ENCODE data around the gene AKAP8L.

AKAP8L gene

DNA sequence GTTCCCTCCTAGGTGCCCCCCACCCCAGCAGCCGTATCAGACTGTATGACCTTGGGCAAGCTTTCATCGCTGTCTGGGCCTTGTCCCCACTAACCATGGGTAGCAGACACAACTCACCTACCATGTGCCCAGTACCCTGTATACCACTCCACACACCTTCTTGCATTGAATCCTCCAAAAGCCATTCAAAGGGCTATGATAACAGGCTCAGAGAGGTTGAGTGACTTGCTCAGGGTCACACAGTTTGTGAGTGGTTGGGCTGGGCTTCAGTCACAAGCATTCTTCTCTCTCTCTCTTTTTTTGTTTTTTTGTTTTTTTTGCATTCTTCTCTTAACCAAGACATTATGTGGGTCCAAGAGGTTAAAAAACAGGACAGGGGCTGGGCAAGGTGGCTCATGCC lies 42.9 kb upstream of the AKAP8L start:
- no peak overlapping the region for H3K27ac ChIP-seq
- TF ChIP-seq, protein P1, sequence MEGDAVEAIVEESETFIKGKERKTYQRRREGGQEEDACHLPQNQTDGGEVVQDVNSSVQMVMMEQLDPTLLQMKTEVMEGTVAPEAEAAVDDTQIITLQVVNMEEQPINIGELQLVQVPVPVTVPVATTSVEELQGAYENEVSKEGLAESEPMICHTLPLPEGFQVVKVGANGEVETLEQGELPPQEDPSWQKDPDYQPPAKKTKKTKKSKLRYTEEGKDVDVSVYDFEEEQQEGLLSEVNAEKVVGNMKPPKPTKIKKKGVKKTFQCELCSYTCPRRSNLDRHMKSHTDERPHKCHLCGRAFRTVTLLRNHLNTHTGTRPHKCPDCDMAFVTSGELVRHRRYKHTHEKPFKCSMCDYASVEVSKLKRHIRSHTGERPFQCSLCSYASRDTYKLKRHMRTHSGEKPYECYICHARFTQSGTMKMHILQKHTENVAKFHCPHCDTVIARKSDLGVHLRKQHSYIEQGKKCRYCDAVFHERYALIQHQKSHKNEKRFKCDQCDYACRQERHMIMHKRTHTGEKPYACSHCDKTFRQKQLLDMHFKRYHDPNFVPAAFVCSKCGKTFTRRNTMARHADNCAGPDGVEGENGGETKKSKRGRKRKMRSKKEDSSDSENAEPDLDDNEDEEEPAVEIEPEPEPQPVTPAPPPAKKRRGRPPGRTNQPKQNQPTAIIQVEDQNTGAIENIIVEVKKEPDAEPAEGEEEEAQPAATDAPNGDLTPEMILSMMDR (IDR thresholded peaks at IDR 0.05) = no peak

DNA sequence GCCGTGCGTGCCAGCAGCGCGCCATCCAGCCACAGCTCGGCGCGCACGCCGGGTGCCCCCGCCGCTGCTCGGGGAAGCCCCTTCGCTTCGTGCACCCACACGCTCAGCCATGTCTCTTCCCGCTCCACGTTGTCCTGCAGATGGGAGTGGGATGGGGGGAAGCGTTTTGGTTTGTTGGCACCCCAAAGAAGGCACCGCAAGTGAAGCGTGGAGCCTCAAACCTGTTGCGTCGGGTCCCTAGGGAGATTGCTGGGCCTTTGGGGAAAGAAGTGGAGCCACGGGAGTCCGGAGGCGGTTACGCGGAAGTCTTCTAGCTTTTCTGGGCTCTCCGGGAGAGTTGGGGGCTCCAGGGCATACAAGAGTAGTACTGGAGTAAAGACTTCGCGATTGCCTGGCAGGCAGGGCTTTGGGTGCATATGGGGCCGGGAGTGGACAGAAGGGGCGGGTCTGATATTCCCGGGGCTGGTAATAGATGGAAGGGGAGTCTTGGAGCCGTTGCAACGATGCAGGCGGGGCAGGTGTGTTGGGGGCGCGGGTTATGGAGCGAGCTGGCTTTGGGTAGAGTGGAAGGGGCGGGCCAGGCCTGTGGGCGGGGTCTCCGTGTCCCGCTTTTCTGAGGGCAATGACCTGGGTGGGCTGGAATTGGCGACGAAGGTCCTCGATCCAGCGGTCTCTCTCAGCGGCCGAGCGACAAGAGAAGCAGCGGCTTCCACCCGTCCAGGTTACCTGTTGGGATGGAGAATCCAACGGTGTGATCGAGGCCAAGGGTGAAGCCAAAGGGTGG lies 39.1 kb upstream of the AKAP8L start:
- no peak for DNase-seq (ENCODE audit: low spot score)
- H3K4me3 ChIP-seq = peak overlapping the region; percentile 58
- H3K27ac ChIP-seq = no peak overlapping the region
- TF ChIP-seq, protein P1 (IDR thresholded peaks at IDR 0.05) = no peak

More for the DNA sequence above, 42.9 kb upstream of the AKAP8L start:
- DNase-seq (ENCODE audit: low spot score) = no peak
- no peak overlapping the region for H3K4me3 ChIP-seq

DNA sequence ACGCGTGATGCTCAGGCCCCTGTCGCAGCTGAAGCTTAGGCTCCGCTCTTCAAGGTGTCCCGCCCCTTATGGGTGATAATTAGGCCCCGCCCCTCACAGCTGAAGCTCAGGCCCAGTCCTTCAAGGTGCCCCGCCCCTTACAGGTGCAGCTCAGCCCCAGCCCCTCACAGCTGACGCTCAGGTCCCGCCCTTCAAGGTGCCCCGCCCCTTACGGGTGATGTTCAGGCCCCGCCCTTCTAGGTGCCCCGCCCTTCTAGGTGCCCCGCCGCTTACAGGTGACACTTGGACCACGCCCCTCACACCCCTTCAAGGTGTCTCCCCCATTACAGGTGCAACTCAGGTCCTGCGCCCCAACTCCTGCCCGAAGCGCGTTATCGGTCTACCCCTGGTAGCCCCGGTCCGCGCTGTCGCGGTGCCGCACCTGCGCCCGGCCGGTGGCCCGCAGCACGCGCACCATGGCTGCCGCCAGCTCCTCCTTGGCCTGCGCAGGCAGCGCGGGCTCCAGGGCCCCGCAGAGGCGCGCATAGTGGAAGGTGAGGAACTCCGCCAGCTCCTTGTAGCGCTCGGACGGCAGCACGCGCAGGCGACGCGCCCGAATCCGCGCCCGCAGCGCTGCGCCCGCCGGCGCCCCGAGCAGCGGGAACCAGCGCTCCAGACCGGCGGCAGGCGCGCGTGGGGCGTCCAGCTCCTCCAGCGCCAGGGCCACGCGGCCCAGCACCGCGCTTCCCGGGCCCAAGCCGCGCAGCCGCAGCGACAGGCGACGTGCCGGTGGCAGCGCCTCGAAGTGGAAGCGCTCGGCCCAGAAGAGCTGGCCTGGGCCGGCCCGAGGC lies 38.3 kb upstream of the AKAP8L start:
- no peak overlapping the region for H3K27ac ChIP-seq
- H3K4me3 ChIP-seq = peak overlapping the region; percentile 58
- TF ChIP-seq, protein P1 (IDR thresholded peaks at IDR 0.05) = no peak
- no peak for DNase-seq (ENCODE audit: low spot score)

DNA sequence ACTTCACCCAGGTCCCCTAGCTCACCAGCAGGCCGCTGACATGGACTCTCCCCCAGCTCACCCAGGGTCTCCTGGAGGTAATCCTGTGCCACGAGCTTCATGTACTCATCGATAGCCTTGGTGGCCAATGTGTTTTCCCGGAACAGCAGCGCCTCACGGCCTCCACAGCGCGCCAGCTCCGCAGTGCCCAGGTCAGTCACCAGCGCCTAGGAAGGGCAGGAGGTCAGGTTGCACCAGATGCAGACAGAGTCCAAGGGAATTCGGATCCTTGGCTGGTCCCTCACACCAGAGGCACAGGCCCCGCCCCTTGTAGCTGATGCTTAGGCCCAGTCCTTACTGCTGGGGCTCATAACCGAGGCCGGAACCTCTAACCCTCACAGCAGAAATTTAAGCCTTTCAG lies 37.7 kb upstream of the AKAP8L start:
- Histone ChIP-seq H3K27ac (no peak overlapping the region), H3K4me3 (no peak overlapping the region)
- TF ChIP-seq, protein P1 (IDR thresholded peaks at IDR 0.05) = no peak
- DNase-seq (ENCODE audit: low spot score) = no peak

DNA sequence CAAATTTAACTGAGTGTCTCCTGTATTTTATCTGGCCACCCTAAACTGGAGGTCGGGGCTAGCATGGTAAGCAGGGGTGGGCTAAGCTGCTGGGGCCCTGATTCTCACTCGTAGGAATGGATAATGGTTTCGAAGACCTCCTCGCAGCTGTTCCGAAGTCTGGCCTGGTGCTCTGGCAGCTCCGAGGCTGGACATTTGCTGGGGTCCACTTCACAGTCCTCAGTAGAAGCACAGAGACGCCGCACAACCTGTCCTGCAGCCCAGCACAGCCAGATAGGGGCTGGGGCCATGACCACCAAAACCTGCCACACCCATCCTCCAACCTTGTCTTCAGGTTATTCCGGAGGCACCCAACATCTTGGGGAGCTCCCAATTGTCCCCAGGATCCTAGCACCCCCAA lies 37.2 kb upstream of the AKAP8L start:
- Histone ChIP-seq H3K27ac (no peak overlapping the region), H3K4me3 (no peak overlapping the region)
- no peak for DNase-seq (ENCODE audit: low spot score)
- TF ChIP-seq, protein P1 (IDR thresholded peaks at IDR 0.05) = no peak

DNA sequence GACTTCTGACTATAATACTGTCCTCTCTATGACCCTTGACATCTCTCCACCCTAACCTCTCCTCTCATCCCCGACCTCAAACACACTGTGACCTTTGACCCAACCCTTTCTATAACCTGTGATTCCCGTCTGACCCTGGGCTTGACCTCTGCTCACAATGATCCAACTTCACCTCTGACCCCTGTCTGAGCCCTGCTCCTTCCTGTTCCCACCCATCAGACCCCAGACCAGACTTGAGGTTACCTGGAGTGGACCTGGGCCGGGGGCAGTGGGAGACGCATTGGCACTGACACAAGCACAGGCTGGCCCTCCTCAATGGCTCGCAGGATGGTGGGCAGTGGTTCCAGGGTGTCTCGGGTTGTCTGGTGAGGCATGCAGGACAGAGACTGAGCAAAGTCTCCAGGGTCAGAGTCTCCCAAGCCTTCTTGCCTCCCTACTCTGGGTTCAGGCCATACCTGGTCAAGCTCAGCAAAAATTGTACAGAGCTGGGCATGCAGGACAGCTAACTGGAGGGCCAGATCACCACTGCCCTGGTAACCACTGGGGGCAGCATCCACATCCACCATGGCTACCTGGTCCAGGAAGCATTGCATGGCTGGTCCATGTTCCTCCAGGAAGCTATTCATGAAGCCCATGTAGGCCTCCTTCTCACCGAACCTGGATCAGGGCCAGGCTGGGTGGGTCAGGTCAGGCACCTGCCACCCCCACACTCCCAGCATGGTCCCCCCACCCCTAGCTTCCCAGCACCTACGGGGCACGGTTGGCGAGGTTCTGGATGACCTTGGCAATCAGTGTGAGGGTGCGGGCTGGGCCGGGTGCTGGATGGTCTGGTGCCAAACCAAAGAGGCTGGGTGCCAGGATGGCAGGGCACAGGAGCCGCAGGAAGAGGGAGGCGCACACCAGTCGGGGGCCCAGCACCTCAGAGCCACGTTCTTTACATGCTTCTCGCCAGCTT lies 35.4 kb upstream of the AKAP8L start:
- no peak overlapping the region for H3K4me3 ChIP-seq
- H3K27ac ChIP-seq = no peak overlapping the region
- DNase-seq (ENCODE audit: low spot score) = peak; percentile 69
- TF ChIP-seq, protein P1 (IDR thresholded peaks at IDR 0.05) = no peak
